Suprapubic skin (tissue), 4 donors: ENCODE measurements around the gene MAST2.

Source experiments
- CTCF ChIP-seq, 2 donors: fragments of 200-600 bp in 1 of 2; fragments of 450-650 bp in 1 of 2; sonication (generic) in 1 of 2; IDR thresholded peaks; one replicate each; pipeline ENCODE4 v1.5.1; 2016 to 2019; ENCODE audit warnings: antibody characterized with exemption in 2 of 2, mild to moderate bottlenecking in 1 of 2, moderate library complexity in 1 of 2
- EP300 ChIP-seq: sonication (generic); formaldehyde crosslinking; IDR thresholded peaks from one replicate; pipeline ENCODE4 v1.6.1; 2017; ENCODE audit warnings: antibody characterized with exemption
- POLR2A ChIP-seq, 2 donors: fragments of 450-650 bp; IDR thresholded peaks; one replicate each; pipeline ENCODE4 v1.6.1; 2017; ENCODE audit warnings: antibody characterized with exemption in 2 of 2, mild to moderate bottlenecking in 2 of 2, moderate library complexity in 2 of 2
- POLR2AphosphoS5 ChIP-seq, 3 donors: sonication (generic); formaldehyde crosslinking; IDR thresholded peaks; one replicate each; pipeline ENCODE4 v1.6.1; 2017; ENCODE audit warnings: antibody characterized with exemption in 3 of 3

DNA sequence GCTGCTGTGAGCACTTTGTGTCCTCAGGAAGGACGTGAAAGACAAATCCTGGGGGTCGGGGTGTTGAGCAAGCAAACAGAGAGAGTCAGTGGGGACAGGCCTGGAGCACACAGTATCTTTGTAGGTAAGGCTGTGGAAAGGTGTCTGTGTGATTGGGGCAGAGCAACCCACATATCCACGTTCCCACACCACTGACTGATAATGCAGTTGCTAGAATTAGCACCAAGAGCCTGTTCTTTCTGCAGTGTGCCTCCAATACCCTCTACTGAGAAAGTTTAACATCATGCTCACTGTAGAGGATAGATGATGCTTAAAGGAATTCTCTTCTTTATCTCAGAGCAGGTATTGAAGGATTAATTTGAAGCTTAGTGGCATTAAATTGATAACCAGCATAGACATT is 167.9 kb downstream of the MAST2 start:
- TF ChIP-seq CTCF (IDR thresholded peaks at IDR 0.05) (no peak), POLR2A (IDR thresholded peaks at IDR 0.05) (no peak), POLR2AphosphoS5 (IDR thresholded peaks at IDR 0.05) (no peak), EP300 (no peak)
